Eye (tissue), 1 donor: ENCODE measurements around the gene PELI3.

Experiments
- DNase-seq: peaks from one replicate; pipeline ENCODE4 v3.0.0-alpha.2; 2015

The PELI3 gene

DNA sequence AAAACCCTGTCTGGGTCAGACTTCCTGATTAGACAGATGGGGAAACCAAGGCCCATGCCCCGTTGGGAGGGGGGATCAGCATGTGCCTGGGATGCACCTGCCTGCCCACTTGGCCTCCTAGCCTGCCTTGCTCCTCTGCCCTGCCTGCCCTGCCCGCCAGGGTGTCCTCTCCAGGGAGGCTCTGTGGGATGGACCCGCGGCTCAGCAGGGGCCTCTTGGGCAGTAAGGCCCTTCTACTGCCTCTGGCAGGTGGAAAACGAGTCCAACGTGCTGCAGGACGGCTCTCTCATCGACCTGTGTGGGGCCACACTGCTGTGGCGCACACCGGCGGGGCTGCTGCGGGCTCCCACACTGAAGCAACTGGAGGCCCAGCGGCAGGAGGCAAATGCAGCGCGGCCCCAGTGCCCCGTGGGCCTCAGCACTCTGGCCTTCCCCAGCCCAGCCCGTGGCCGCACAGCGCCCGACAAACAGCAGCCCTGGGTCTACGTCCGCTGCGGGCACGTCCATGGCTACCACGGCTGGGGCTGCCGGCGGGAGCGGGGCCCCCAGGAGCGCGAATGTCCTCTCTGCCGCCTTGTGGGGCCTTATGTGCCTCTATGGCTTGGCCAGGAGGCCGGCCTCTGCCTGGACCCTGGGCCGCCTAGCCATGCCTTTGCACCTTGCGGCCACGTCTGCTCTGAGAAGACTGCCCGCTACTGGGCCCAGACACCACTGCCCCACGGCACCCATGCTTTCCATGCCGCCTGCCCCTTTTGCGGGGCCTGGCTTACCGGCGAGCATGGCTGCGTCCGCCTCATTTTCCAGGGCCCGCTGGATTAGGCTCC is 8.9 kb downstream of the PELI3 start:
- no peak for DNase-seq

DNA sequence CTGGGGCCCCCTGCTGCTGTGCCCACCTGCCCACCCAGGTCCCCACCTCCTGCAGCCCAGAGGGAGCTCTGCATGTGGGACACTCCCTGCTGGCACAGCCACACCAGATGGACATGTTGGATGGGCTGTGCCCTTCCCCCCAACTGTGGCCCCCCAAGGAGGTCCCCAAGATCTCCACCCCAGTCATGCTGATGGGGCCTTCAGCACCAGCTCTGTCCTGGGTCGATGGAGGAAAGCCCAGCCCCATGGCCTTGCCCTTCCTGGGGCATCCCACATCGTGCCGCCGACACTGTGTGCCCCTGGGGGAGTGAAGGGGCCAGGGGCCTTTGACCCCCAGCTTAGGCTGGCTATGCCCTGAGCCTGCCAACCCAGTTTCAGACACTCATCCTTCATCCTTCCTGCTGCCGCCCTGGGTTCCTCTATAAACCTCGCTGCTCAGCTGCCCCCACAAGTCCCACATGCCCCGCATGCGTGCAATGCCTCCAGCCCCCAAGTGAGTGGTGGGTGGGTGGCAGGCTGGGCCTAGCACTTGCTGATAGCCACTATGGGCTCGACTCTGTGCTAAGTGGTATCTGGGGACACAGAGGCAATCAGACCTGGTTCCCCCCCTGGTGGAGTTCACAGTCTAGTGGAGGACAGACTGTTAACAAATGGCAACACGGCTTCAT is 9.6 kb downstream of the PELI3 start:
- DNase-seq = no peak

DNA sequence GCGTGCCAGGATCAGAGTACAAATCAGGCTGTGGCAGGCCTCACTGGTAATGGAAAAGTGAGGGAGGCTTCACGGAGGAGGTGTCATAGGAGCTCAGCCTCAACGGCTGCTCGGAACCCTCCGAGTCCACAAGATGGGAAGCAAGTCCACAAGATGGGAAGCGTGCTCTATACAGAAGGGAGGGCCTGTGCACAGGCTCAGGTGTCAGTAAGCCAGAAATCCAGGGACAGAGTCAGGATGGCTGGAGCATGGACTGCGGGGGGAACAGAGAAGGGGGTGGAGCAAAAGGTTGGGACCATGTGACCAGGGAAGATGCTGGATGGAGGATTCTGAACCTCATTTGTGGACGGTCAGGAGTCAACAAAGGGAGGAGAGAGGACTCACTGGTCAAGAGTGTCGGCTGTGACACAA is 10.1 kb downstream of the PELI3 start:
- no peak for DNase-seq

DNA sequence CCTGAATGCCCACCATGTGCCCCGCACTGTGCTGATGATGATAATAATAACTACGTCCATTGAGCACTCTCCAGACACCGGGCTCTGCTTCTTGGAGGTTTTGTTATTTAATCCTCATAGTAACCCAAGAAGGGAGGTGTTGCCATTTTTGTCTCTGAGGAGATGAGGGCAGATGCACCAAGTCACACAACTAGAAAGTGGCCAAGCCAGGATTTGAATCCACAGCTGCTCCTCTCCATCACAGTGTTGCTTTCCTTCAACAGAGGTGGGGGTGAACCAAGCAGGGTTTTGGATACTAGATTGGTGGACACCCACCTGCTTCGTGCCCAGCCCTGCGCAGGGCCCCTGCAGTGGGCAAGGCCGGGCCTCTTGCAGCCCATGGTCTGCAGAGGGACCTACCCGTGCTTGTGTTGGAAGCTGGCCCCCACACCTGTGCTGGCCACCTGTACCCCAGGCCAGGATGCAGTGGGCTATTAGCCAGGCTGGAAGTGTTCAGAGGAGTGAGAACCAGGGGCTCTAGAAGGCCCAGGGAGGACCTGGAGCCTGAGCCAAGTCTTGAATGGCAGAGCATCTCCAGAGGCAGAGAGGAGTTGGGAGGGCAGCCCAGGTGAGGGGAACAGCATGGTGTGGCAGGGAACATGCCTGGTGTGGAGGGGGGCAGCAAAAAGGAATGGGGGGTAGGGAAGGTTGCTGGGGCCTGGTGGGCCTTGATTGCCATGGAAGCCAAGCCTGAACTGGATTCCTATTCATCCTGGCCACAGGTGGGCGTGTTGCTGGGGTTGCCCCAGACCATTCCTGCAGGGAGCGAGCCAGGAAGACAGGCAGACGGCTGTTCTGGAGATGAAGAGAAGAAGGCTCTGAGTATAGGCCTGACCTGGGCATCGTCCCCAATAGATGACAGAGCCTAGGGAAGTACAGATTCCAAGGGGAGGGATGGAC is 10.8 kb downstream of the PELI3 start:
- DNase-seq = no peak

DNA sequence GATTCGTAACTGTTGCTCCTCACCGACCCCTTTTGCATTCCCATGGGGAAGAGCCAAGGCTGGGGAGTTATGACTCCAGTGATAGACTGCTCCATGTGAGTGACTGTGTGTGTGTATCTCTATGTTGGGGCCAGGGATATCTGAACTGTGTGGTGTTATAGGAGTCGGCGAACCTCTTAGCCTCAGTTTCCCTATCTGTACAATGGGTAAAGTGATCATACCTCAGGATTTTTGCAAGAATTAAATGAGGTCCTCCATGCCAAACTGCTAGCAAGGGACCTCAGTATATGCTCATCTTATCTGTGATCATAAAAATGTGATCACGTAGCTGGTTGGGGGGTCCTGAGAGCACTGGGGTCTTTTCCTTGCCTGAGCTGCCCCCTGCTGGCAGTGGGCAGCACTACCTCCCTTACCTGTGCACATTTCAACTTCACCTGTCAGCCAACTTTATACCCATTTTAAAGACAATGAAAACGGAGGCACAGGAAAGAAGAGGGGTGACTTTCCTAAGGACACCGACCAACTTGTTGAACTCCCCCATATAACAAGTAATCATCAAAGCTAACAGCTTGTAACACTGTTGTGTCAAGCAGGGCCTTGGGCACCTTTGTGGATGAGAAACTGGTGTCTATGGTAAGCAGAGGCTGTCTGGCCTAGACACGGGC is 12.2 kb downstream of the PELI3 start:
- peak; percentile 62 for DNase-seq

DNA sequence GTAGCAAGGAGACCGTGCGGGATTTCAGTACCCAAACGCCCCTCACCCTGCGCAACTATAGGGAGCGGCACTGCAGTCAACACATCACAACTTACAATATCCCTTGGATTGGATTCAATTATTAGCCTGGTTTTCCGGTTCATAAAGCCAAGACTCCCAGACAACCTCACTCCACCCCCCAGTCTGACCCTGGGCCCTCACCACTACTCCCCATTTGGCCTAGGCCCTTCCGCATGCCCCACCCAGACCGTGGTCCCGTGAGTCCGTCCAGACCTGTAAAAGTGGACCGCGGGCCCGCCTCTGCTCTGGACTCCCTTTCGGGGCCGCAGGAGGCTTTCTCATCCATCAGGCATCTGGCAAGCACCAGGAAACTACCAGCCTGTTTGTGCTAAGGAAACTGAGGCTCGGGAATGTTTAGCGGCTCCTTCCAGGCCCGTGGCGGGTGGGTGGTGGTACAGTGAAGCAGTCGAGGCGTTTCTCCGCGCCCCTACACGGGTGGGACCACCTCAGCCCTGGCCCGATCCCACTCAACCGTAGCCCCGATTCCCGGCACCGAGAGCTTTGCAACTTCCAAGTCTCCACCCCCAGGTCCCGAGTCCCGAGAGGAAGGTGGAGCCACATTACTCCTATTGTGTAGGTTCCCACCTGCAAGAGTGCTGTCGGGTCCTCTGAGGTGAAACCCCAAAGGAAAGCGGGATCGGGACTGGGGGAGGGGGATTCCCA is 12.8 kb downstream of the PELI3 start:
- no peak for DNase-seq

DNA sequence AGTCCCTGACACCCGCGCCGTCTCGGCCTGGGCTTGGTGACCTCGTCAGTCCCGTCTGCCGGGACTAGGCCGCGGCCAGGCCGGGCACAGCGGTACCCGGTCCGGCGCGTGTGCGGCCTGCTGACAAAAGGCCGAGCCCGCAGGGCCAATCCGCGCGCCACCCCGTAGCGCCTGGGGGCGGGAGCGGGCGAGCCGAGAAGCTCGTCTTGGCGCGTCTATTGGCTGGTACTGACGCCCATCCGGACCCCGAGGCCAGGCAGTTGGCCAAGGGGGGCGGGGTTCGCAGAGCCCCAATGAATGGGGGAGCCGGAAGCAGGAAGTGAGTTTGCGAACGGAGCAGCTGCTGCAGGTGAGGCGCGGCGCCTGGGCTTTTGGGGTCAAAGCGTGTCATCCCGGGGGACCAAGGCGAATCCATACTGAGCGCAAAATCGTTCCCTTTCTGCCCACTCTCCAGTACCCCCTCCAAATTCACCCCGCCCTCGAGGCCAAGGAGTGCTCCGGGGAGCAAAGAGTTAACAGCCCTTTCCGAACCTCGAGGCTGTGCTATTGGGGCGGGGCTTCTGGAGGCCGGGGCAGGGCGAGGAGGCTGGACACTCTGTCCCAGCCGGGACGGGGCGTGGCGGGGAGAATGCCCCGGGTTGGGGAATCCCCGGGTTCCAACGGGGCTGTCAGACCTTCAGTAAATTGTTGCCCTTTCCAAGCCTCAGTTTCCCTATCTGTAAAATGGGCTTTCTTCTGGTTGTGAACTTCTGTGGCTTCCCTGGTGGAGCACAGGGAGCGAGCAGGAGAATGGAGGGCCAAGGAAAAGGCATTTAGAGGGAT is 13.6 kb downstream of the PELI3 start, which contains the start of gene DPP3:
Gene DPP3, plus strand, starts transcription at position 318 of the 822 bp plus-strand sequence. CDS start 1,767 bp downstream, outside the sequence.
- DNase-seq = peak; percentile 98

DNA sequence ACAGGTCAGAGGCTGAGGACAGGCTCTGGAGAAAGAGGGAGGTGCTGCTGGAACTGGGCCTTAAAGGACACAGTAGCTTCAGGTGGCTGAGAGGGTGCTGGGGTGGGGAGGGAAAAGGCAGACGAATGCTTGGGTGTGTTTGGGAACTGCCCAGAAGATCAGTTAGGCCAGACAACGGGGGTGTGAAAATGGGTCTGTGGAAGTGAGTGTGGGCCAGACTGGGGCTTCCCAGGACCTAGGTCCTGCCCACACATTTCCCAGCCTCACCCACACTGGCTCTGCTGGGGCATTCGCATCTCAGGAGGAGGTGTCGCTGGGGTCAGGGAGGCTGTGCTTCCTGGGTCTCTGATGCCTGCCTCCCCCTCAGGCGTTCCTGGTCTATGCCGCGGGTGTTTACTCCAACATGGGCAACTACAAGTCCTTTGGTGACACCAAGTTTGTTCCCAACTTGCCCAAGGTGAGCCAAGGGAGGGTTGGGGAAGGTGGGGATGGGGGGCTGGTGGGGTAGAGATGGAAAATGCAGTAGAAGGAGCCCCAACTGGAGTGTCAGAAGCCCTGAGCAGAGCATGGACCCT is 18.2 kb downstream of the PELI3 start:
- DNase-seq = no peak

DNA sequence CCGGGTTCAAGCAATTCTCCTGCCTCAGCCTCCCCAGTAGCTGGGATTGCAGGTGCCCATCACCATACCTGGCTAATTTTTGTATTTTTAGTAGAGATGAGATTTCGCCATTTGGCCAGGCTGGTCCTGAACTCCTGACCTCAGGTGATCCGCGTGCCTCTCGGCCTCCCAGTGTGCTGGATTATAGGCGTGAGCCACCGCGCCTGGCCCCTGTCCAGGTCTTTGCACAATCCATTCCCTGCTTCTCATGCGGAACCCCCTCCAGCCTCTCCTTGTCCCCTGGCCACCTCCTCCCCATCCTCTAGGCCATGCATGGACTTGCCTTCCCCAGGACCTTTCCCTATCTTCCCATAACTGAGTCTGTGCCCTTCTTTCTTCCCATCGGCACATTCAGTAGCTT is 22.3 kb downstream of the PELI3 start:
- no peak for DNase-seq

DNA sequence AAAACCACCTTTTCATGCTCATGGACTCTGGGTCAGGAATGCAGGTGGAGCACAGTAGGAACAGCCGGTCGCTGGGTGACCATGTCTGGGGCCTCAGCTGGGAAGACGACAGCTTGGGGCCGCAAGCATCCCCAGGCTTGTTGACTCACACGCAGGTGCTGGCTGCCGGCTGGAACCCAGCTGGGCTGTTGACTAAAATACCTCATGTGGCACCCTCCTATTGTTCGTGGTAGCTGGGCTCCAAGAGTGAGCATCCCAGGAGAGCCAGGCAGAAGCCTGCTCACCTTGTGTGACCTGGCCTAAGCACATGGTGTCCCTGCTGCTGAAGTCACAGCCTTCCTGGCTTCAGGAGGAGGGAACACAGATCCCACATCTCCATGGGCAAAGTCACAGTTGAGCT is 22.9 kb downstream of the PELI3 start:
- no peak for DNase-seq

DNA sequence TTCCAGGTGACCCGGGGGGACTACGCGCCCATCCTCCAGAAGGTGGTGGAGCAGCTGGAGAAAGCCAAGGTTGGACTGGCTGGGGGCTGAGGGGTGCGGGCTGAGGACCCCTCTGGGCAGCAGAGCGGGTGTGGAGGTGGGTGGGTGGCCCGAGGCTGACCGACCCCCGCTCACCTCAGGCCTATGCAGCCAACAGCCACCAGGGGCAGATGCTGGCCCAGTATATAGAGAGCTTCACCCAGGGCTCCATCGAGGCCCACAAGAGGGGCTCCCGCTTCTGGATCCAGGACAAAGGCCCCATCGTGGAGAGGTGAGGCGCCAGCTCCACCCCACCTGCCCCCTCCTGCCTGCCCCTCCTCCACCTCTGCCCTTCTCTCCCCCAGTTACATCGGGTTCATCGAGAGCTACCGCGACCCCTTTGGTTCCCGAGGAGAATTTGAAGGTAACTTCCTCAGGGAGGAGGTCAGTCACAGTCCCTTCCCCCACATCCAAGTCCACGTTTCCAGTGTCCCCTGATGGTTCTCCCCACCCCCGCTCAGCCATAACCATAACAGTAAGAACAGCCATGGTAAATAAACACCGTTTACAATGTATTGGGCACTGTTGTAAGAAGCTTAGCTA is 24.7 kb downstream of the PELI3 start:
- no peak for DNase-seq

DNA sequence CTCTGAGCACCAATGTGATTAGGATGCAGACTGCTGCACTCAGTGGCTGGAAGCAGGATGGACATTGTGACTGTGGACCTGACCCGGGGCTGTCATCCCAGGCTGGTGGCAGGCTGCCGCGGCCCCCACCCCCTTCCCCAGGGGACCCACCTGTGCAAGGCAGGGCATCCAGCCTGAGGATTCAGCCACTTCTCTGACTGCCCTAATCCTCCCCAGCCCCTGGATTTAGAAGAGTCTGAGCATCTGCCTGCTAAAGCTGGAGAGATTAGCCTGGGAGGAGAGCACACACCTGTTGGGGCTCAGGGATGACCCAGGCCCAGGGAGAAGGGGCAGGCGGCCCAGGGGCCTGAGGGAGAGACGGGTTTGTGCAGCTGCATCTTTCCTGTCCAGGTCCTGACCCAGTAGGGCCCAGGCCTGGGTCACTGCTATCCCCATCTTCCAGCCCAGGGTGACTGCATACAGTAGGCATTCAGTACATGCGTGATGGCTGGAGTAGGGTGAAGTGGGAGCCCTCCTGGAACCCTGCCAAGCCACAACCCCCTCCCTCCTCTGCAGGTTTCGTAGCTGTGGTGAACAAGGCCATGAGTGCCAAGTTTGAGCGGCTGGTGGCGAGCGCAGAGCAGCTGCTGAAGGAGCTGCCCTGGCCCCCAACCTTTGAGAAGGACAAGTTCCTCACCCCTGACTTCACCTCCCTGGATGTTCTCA is 25.6 kb downstream of the PELI3 start:
- no peak for DNase-seq

DNA sequence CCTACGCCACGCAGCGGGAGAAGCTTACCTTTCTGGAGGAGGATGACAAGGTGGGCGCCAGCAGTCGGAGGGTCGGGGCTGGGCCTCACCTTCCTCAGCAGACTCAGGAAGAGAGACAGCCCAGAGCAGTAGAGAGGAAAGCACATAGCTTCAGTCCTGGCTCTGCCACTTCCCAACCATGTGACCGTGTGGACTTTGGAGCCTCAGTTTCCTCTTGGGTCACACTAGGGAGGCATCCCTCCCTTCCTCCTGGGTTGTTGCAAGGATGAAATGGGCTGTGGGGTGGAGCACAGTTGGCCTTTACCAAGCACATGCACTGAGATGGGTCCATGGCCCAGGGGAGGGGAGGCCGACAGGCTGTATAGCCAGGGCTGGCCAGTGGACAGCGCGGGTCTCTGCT is 26.4 kb downstream of the PELI3 start:
- no peak for DNase-seq

DNA sequence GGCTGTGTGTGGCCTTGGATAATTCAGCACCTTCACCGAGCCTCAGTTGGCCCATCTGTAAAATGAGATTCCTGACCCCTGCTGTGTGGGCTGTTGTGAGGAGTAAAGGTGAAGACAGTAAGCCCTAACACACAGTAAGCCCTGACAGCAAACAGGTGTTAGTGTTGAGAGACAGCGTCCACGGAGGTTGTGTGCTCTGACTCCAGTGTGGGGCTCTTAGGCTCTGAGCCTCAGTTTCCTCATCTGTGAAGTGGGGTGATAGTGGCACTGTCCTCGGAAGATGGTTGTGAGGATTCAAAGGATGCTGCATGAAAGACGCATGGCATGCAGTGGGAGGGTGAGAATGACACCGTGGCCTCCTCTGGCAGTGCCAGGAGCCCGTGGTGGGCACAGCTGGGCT is 27.8 kb downstream of the PELI3 start:
- DNase-seq = no peak

DNA sequence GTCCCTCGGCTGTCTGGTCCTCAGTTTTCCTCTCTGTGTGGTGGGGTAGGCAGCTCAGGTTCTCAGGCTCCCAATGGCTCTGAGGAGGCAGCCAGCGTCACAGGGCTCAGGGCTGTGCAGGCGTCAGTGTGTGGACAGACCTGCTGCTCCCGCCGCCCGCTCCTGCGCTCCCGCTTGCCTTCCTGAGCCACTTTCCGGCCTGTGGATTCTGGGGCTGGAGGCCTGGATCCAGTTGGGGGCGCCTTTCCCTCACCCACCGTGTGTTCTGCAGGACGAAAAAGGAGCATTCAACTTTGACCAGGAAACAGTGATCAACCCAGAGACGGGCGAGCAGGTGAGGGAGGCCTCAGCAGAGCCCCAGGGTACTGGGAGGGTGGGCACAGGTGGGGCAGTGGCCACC is 28.2 kb downstream of the PELI3 start:
- DNase-seq = no peak

DNA sequence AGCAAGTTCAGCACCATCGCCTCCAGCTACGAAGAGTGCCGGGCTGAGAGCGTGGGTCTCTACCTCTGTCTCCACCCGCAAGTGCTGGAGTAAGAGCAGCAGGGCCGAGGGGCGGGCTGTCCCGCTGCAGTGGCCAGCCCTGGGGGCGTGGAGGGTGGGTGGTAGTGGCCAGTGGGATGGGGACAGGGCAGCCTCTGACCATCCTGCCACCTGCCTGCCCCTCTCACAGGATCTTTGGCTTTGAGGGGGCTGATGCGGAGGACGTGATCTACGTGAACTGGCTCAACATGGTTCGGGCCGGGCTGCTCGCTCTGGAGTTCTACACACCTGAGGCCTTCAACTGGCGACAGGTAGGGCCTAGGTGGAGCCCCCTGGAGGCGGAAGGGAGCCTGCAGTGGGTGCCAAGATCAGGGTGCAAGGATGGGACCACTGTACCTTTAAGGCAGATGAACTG is 28.7 kb downstream of the PELI3 start:
- DNase-seq = no peak

DNA sequence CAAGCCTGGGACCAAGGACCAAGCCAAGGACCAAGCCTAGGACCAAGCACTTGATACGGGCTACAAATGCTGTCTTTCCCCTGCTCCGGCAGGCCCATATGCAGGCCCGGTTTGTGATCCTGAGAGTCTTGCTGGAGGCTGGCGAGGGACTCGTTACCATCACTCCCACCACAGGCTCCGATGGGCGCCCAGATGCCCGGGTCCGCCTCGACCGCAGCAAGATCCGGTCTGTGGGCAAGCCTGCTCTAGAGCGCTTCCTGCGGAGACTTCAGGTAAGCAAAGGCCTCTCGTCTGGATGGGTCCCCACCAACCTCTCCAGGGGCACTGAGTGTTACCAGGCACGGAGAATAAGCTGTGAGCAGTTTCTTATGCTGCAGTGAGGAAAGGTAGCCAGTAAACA is 30.5 kb downstream of the PELI3 start:
- no peak for DNase-seq

DNA sequence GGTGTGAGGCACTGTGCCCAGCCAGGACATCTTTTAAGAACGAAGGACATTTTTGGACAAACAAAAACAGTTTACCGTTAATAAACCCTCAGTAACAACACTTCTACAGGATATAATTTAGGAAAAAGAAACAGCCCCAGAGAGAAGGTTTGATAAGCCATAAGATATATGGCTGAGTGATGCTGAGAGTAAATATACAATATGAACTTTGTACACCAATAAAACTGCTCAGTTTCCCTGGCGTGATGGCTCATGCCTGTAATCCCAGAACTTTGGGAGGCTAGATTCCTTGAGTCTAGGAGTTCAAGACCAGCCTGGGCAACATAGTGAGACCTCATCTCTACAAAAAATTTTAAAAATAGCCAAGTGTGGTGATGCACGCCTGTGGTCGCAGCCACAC is 31.8 kb downstream of the PELI3 start:
- no peak for DNase-seq

DNA sequence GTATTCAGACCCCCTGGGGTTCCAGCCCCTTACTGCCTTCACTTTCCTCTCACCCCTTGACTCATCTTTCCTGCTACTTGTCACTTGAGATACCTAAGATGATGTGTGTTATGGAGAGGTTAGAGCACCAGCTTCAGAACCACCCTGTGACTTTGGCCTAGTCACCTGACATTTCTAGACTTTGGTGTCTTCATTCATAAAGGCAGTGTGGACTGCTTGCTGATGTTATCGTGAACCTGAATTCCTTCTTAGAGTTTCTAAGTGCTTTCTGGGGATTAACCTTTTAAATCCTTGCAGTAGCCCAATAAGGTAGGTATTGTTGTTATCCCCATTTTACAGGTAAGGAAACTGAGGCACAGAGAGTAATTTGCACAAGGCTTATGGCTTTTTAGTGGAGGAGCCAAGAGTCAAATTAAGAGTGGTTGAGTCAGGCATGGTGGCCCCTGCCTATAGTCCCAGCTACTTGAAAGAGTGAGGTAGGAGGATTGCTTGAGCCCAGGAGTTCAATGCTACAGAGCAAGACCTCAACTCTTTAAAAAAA is 38.6 kb downstream of the PELI3 start:
- no peak for DNase-seq
